NT2/D1 (cell line): Measurements from ENCODE around the gene PPP1R1B.

ENCODE experiments used
- SUZ12 ChIP-seq: IDR thresholded peaks from 2 replicates; pipeline ENCODE4 v1.6.1; 2011; ENCODE audit not compliant: insufficient read length, insufficient read depth; ENCODE audit errors: extremely low read depth
- YY1 ChIP-seq: IDR thresholded peaks from 2 replicates; pipeline ENCODE4 v1.6.1; 2011; ENCODE audit not compliant: insufficient read length, insufficient read depth
- ZNF274 ChIP-seq: IDR thresholded peaks from 2 replicates; pipeline ENCODE4 v1.6.1; 2011; ENCODE audit warnings: mild to moderate bottlenecking, low read depth, low read length

GRCh38 chr17:39580082-39580468 is 46.7 kb upstream of the PPP1R1B start:
- TF ChIP-seq YY1 (no peak), SUZ12 (no peak), ZNF274 (no peak)
